Germinal center (tissue), 1 donor: Measurements from ENCODE around the gene EPHA3.

Experiments used
- DNase-seq: peaks from one replicate; pipeline ENCODE4 v3.0.0; 2012; ENCODE audit warnings: mixed read lengths, low spot score

Gene EPHA3

GRCh38 chr3:89232155-89232554, 124.7 kb downstream of the EPHA3 start:
- no peak for DNase-seq

GRCh38 chr3:89234620-89235019, 127.2 kb downstream of the EPHA3 start:
- no peak for DNase-seq

- DNase-seq: no peak
These were observed 131.4 kb downstream of the EPHA3 start for GRCh38 chr3:89238846-89239245.

GRCh38 chr3:89239774-89240173, 132.4 kb downstream of the EPHA3 start:
- no peak for DNase-seq

GRCh38 chr3:89245612-89246011, 138.2 kb downstream of the EPHA3 start:
- DNase-seq: no peak

GRCh38 chr3:89246326-89246725, 138.9 kb downstream of the EPHA3 start:
- no peak for DNase-seq

- no peak for DNase-seq
These were observed 143.3 kb downstream of the EPHA3 start for GRCh38 chr3:89250742-89251141.

GRCh38 chr3:89252016-89252415, 144.6 kb downstream of the EPHA3 start:
- no peak for DNase-seq

GRCh38 chr3:89252860-89253259, 145.4 kb downstream of the EPHA3 start:
- no peak for DNase-seq

- DNase-seq: no peak
These were observed 149.0 kb downstream of the EPHA3 start for GRCh38 chr3:89256395-89256794.

- DNase-seq: no peak
These were observed 149.5 kb downstream of the EPHA3 start for GRCh38 chr3:89256882-89257281.

GRCh38 chr3:89260721-89261120, 153.3 kb downstream of the EPHA3 start:
- no peak for DNase-seq

GRCh38 chr3:89261673-89262072, 154.3 kb downstream of the EPHA3 start:
- no peak for DNase-seq

- DNase-seq: no peak
These were observed 155.0 kb downstream of the EPHA3 start for GRCh38 chr3:89262309-89262929.

- DNase-seq: no peak
These were observed 156.7 kb downstream of the EPHA3 start for GRCh38 chr3:89264037-89264560.

- no peak for DNase-seq
These were observed 158.7 kb downstream of the EPHA3 start for GRCh38 chr3:89266074-89266473.

- no peak for DNase-seq
These were observed 160.6 kb downstream of the EPHA3 start for GRCh38 chr3:89268059-89268458.

GRCh38 chr3:89270201-89270600, 162.8 kb downstream of the EPHA3 start:
- DNase-seq: no peak

GRCh38 chr3:89275001-89275400, 167.6 kb downstream of the EPHA3 start:
- no peak for DNase-seq

- no peak for DNase-seq
These were observed 168.7 kb downstream of the EPHA3 start for GRCh38 chr3:89276116-89276515.

- DNase-seq: no peak
These were observed 171.0 kb downstream of the EPHA3 start for GRCh38 chr3:89278302-89279025.

GRCh38 chr3:89280301-89280700, 172.9 kb downstream of the EPHA3 start:
- no peak for DNase-seq

- no peak for DNase-seq
These were observed 173.5 kb downstream of the EPHA3 start for GRCh38 chr3:89280822-89281365.
